GM19193 (cell line): ENCODE measurements around the gene FAM98A.

Experiments used
- POLR2A ChIP-seq: IDR thresholded peaks from 4 replicates; pipeline ENCODE4 v1.6.1; 2011; ENCODE audit not compliant: insufficient read depth, insufficient read length; ENCODE audit errors: extremely low read depth

FAM98A gene

DNA sequence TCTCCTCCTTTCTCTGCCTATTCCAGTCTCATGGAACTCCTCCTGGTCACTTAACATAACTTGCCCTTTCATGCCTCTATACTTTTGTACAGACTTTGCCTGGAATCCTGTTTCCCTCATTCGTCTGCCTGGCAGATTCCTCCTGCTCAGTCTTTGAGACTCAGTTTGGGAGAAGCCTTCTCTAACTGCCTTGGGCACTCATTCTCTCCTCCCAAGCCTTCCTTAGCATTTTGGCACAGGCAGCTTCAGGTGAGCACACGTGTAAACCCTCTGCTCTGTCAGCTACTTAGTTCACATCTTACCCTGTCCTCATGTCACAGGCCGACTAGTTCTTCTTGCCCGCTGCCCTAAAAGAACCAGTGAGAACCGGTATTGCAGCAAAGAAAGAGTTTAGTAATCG is 6.0 kb upstream of the FAM98A start:
- TF ChIP-seq POLR2A, result no peak

DNA sequence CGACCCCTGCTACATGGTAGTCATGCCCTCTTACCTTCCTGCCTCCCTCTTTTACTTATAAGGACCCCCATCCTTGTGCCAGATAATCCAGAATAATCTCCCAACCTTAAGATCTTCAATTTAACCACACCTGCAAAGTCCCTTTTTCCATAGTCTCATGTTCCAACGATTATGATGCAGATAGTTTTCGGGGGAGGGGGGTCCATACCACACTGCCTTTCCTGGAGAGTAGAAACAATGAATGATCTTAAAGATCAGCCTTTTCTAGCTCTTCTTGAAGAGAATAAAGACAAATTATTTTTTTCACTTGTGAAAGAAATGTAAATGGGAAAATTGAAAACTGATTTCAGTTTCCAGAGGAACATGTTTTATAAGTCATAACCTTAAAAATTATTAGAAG is 4.3 kb upstream of the FAM98A start:
- no peak for TF ChIP-seq POLR2A

GRCh38 chr2:33602201-33602830 is 3.2 kb upstream of the FAM98A start:
- TF ChIP-seq POLR2A, result no peak

DNA sequence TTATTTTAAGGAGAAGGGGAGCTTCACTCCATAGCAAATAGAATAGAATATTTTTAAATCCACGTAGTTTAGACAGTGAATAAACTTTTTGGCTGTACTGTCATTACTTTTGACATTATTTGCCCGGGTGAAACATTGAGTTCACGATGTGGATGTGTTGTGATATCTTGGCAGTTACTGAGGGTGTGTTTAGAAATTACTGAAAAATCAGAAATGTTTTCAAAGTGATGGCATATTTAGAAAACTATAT is 769 bp upstream of the FAM98A start:
- no peak for TF ChIP-seq POLR2A

GRCh38 chr2:33598561-33599174 is 431 bp downstream of the FAM98A start:
- no peak for TF ChIP-seq POLR2A

DNA sequence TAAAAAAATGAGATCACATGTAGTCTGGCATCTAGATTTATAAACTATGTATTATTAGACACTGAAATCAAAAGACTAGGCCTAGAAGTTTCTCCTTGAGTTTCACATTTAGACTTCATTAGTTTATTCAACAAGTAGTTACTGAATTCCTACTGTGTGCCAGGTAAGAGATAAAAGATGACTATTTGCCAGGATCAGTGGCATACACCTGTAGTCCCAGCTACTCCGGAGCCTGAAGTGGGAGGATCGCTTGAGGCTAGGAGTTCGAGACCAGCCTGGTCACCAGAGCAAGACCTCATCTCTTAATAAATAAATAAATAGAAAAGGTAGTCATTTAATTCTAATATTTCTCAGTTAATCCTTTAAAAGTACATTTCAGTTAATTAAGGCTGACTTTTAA is 2.1 kb downstream of the FAM98A start:
- no peak for TF ChIP-seq POLR2A

DNA sequence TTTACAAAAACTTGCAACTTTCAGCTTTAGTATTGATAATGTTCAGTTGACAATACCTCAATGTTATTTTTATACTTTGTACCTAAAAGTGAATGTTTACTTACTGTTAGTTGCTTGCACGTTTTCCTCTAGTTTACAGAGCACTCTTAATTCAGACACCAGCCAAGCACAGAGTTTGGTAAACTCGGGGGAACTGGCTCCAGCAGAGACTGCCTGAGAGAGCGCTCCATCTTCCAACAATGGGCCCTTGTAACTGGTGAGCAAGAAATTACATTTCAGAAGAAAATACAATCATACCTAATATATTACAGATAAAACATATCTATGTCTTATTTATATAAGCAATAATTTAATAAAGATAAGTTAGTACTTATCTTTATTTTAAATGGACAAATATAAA is 3.7 kb downstream of the FAM98A start:
- no peak for TF ChIP-seq POLR2A

DNA sequence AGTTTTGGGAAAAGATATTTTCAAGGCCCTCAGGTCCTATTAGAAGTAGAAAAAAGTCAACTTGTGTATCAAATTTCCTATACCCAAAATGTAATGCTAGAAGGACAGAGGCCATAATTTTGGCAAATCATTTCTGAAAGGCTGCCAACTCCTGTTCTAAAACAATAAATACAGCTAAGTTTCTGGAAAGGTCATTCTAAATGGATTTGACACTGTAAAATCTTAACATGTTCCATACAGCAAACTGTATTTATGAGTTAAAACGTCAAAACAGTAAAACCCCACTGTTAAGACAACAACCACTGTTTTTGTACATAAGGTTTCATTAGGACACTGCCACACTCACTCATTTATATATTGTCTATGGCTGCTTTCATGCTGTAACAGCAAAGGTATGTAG is 9.7 kb downstream of the FAM98A start:
- no peak for TF ChIP-seq POLR2A

DNA sequence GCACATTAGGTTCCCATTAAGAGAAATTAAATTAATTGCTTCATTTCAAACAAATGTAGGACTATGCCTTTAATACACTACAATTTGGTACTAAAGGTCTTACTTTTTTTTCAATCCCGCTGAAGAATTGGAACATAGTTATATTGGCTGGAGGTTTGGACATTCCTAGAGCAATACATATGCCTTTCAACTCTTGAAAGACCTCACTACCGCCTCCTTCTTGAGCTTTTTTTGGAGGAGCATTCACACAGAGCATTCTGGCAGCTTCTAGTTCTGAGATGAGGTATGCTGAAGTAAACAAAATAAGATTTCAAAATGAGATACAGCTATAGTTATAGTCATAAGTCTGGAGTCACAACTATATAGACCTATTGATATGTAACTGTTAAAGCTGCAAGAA is 10.9 kb downstream of the FAM98A start:
- TF ChIP-seq POLR2A, result no peak

GRCh38 chr2:33586766-33587165 is 12.3 kb downstream of the FAM98A start:
- no peak for TF ChIP-seq POLR2A

DNA sequence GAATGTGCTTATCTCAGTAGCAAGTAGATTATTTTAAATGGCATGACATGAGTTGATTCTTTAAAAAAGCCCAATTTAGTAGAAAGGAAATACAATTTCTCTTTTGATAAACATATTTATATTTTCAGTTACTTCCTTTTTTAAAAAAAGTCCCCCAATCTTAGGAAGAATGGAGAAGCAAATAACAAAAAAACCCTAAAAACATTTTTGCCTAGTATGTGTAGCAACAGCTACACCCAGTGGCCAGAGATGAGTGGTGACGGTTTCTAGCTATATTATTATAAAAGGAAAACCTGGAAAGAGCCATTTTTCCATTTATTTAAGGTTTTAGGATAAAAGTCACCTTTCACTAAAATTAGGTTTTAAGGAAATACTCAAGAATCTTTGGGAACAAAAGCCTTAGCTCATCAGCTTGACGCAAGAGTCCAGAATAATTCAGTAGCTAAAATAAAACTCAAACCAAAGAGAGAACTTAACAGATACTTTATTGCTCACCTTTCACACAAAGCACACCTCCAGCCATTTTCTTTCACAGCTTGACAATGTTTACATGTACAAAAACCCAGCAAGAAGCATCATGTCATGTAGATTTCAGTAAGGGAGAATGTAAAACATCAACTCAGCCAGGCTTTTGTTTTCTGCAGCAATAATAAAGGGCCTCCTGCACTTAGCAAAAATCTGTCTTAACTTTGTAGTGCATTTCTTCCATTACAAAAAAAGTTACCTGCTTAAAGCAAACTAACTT is 15.7 kb downstream of the FAM98A start:
- no peak for TF ChIP-seq POLR2A

DNA sequence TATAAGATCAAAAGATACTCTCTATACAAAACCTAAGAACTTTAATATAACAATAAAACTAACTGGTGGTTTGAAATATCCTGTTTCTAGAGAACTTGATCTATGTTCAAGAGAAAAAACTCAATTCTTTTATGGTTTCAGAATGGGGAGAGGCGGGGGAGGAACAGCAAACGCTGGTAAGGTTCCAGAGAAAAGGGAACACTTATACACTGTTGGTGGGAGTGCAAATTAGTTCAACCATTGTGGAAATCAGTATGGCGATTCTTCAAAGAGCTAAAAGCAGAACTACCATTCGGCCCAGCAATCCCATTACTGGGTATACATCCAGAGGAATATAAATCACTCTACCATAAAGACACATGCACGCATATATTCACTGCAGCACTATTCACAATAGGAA is 17.2 kb downstream of the FAM98A start:
- TF ChIP-seq POLR2A, result no peak

DNA sequence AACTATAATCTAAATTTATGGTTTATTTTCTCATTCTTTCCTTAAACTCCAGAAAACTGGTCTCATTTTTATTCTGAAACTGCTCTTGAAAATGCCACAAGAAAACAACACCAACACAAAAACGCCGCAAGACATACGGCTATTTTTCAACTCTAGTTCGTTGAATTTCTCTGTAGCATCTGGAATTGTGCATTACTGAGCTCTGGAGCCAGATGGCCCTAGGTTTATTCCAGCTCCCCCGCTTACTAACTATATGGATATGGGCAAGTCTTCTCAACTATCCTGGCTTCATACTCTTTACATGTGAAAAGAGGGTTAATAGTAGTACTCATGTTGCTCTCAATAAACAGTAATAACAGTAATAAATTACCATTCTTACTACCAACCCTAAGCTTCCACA is 19.9 kb downstream of the FAM98A start:
- TF ChIP-seq POLR2A, result no peak

GRCh38 chr2:33577668-33578067 is 21.4 kb downstream of the FAM98A start:
- no peak for TF ChIP-seq POLR2A

DNA sequence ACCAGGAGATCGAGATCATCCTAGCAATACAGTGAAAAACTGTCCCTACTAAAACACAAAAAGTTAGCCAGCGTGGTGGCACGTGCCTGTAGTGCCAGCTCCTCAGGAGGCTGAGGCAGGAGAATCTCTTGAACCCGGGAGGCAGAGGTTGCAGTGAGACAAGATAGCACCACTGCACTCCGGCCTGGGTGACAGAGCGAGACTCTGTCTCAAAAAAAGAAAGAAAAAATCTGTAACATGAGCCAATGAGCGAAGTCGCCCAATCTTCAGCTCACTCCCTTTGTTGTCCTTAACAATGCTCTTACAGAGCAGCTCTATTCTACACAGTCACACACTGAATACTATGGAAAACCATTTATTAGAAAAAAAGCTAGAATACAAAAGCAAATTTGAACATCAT is 22.0 kb downstream of the FAM98A start:
- no peak for TF ChIP-seq POLR2A

DNA sequence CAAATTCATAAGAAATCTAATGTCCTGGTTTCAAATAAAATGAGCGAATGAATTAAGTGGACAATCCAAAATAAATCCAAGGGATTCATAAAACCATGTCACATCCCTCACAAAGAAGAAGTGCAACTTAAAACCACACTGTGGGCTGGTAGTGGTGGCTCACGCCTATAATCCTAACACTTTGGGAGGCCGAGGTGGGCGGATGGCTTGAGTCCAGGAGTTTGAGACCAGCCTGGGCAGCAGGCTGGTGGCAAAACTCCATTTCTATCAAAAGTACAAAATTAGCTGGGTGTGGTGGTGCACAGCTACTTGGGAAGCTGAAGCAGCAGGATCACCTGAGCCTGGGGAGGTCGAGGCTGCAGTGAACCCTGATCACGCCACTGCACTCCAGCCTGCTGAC is 25.4 kb downstream of the FAM98A start:
- TF ChIP-seq POLR2A, result no peak
